ENCODE data around the gene CRYM. TPM values are rescaled to one million over a fixed set of nuclear protein-coding genes. Genes with fewer than 3 reads are reported as not detected.

Gene CRYM
- total RNA-seq: 10 to 100 TPM; 14.2 to 21.0 TPM
- 4.6 TPM for polyA plus RNA-seq (2013, experiment 1 of 2)
- polyA plus RNA-seq (2013, experiment 2 of 2): 3.7 TPM
- long read RNA-seq, experiment 1, partial matches to known transcripts: 10 of 14 reads
- long read RNA-seq, experiment 1, other reads (novel, unspliced or antisense): 4 of 14 reads
- long read RNA-seq, experiment 2, partial matches to known transcripts: 15 of 20 reads
- long read RNA-seq, experiment 2, other reads (novel, unspliced or antisense): 5 of 20 reads
- long read RNA-seq, experiment 3, partial matches to known transcripts: 51 of 69 reads
- long read RNA-seq, experiment 3, other reads (novel, unspliced or antisense): 17 of 69 reads
- long read RNA-seq, experiment 4, partial matches to known transcripts: 39 of 40 reads
- long read RNA-seq, experiment 4, other reads (novel, unspliced or antisense): 1 of 40 reads

- no peak within 1 kb of the TSS for H3K27ac Mint-ChIP-seq
- peaks cover 14% of the 10 kb centered on the region for H3K4me1 Mint-ChIP-seq
- H3K27me3 Mint-ChIP-seq (ENCODE audit: insufficient read depth): peaks cover 73% of the 10 kb centered on the region
- H3K36me3 Mint-ChIP-seq (ENCODE audit: low read depth): no peaks in the 10 kb centered on the region
- Histone ChIP-seq H3K4me3 (ENCODE audit: low read length) (peak within 1 kb of the TSS; percentile 86), H3K4me1 (ENCODE audit: control insufficient read depth, insufficient read depth, low read length) (peaks cover 6% of the 10 kb centered on the region), H3K9me3 (ENCODE audit: control insufficient read depth, low read length) (no peaks in the 10 kb centered on the region), H3K9ac (ENCODE audit: extremely low read depth, low read length, poor library complexity, severe bottlenecking) (no peak within 1 kb of the TSS), H3K27ac (ENCODE audit: low read depth, low read length) (no peak within 1 kb of the TSS), H3K36me3 (ENCODE audit: control insufficient read depth, insufficient read depth, low read length) (no peaks in the 10 kb centered on the region), H3K27me3 (ENCODE audit: control insufficient read depth, insufficient read depth, low read length, poor library complexity, severe bottlenecking) (peaks cover 41% of the 10 kb centered on the region)
- WGBS, 2 experiments (ENCODE audit: insufficient coverage in 1 of 2, insufficient read length in 1 of 2): 4 to 18% methylated on average over 14 to 46 of the region's 46 CpGs
- peak; percentile 92 for DNase-seq
- TF ChIP-seq CTCF (conservative IDR thresholded peaks at IDR 0.05): peak; percentile 99
- H3K9me3 Mint-ChIP-seq: no peaks in the 10 kb centered on the region
- H3K4me3 Mint-ChIP-seq: peak within 1 kb of the TSS; percentile 64
Measured at GRCh38 chr16:21277927-21278706, at the start of gene CRYM. CRYM (minus strand) TSS chr16:21278290; CDS start chr16:21278251, 39 bp downstream.

GRCh38 chr16:21327046-21327445 is 49.0 kb upstream of the CRYM start:
- TF ChIP-seq CTCF (conservative IDR thresholded peaks at IDR 0.05): no peak
- no peaks in the 10 kb centered on the region for H3K27me3 ChIP-seq (ENCODE audit: control insufficient read depth, insufficient read depth, low read length, poor library complexity, severe bottlenecking)
- H3K4me1 ChIP-seq (ENCODE audit: control insufficient read depth, insufficient read depth, low read length): no peaks in the 10 kb centered on the region
- H3K9me3 ChIP-seq (ENCODE audit: control insufficient read depth, low read length): no peaks in the 10 kb centered on the region
- DNase-seq: no peak
- Mint-ChIP-seq H3K4me1 (peaks cover 5% of the 10 kb centered on the region), H3K36me3 (ENCODE audit: low read depth) (peaks cover 2% of the 10 kb centered on the region), H3K27me3 (ENCODE audit: insufficient read depth) (peaks cover 2% of the 10 kb centered on the region), H3K9me3 (peaks cover 28% of the 10 kb centered on the region), H3K4me3 (no peak overlapping the region), H3K27ac (no peak overlapping the region)
- H3K27ac ChIP-seq (ENCODE audit: low read depth, low read length): no peak overlapping the region
- no peak overlapping the region for H3K9ac ChIP-seq (ENCODE audit: extremely low read depth, low read length, poor library complexity, severe bottlenecking)
- no peaks in the 10 kb centered on the region for H3K36me3 ChIP-seq (ENCODE audit: control insufficient read depth, insufficient read depth, low read length)
- no peak overlapping the region for H3K4me3 ChIP-seq (ENCODE audit: low read length)
- 87% methylated on average over 3 of the region's 3 CpGs; no CpG with 5 or more reads in 1 of the 2 experiments for WGBS, 2 experiments (ENCODE audit: insufficient coverage in 1 of 2, insufficient read length in 1 of 2)

- H3K4me1 ChIP-seq (ENCODE audit: control insufficient read depth, insufficient read depth, low read length): no peaks in the 10 kb centered on the region
- H3K36me3 Mint-ChIP-seq (ENCODE audit: low read depth): peaks cover 2% of the 10 kb centered on the region
- H3K9me3 Mint-ChIP-seq: peaks cover 28% of the 10 kb centered on the region
- no peak for DNase-seq
- no peak overlapping the region for H3K9ac ChIP-seq (ENCODE audit: extremely low read depth, low read length, poor library complexity, severe bottlenecking)
- H3K27ac Mint-ChIP-seq: no peak overlapping the region
- no peak for TF ChIP-seq CTCF (conservative IDR thresholded peaks at IDR 0.05)
- H3K9me3 ChIP-seq (ENCODE audit: control insufficient read depth, low read length): no peaks in the 10 kb centered on the region
- no peak overlapping the region for H3K27ac ChIP-seq (ENCODE audit: low read depth, low read length)
- no peak overlapping the region for H3K4me3 ChIP-seq (ENCODE audit: low read length)
- peaks cover 2% of the 10 kb centered on the region for H3K27me3 Mint-ChIP-seq (ENCODE audit: insufficient read depth)
- H3K4me3 Mint-ChIP-seq: no peak overlapping the region
- H3K27me3 ChIP-seq (ENCODE audit: control insufficient read depth, insufficient read depth, low read length, poor library complexity, severe bottlenecking): no peaks in the 10 kb centered on the region
- H3K4me1 Mint-ChIP-seq: peaks cover 5% of the 10 kb centered on the region
- WGBS, 2 experiments (ENCODE audit: insufficient coverage in 1 of 2, insufficient read length in 1 of 2): 80% methylated on average over 1 of the region's 2 CpGs; no CpG with 5 or more reads in 1 of the 2 experiments
- H3K36me3 ChIP-seq (ENCODE audit: control insufficient read depth, insufficient read depth, low read length): no peaks in the 10 kb centered on the region
Measured at GRCh38 chr16:21326459-21326858, 48.4 kb upstream of the CRYM start.
